ENCODE results near the gene MISFA.

GRCh38 chr11:18615628-18616392 is 16.2 kb downstream of the MISFA start:
- no peak for TF ChIP-seq CTCF (IDR thresholded peaks at IDR 0.05)
- TF ChIP-seq POLR2A (IDR thresholded peaks at IDR 0.05) = no peak

Data from thyroid gland (tissue), 4 donors.